SK-N-SH treated with all-trans-retinoic acid at 6 μM for 48 hours (cell line): ENCODE results near the gene PDE4DIP.
"Not testable (repeated sequence)": the region's sequence is repeated elsewhere in the genome, so short reads cannot be mapped to it uniquely, and the experiment has no call there.

Source experiments
- TOX ChIP-seq: fragments of 250-450 bp; sonication (Bioruptor Pico); IDR thresholded peaks from 2 replicates; pipeline ENCODE4 v1.8.0; 2021; ENCODE audit warnings: mild to moderate bottlenecking, moderate library complexity, borderline replicate concordance
- ZFP30 ChIP-seq: fragments of 450-650 bp; formaldehyde crosslinking; IDR thresholded peaks from 2 replicates; pipeline ENCODE4 v1.5.0; 2022; ENCODE audit warnings: mild to moderate bottlenecking, moderate library complexity
- ZNF565 ChIP-seq: fragments of 450-650 bp; formaldehyde crosslinking; conservative IDR thresholded peaks from 2 replicates; pipeline ENCODE4 v1.5.0; 2020; ENCODE audit warnings: low read depth, mild to moderate bottlenecking, moderate library complexity
- ZNF70 ChIP-seq: fragments of 450-650 bp; formaldehyde crosslinking; IDR thresholded peaks from 2 replicates; pipeline ENCODE4 v1.5.0; 2020; ENCODE audit warnings: mild to moderate bottlenecking, moderate library complexity
- TF ChIP-seq, protein P1 (sequence below): fragments of 250-450 bp; sonication (Bioruptor Pico); IDR thresholded peaks from 2 replicates; pipeline ENCODE4 v1.8.0; 2020; ENCODE audit warnings: mild to moderate bottlenecking, moderate library complexity, borderline replicate concordance
- TF ChIP-seq, protein P2 (sequence below): fragments of 250-450 bp; sonication (Bioruptor Pico); IDR thresholded peaks from 2 replicates; pipeline ENCODE4 v1.5.1; 2020; ENCODE audit warnings: low read depth, mild to moderate bottlenecking, moderate library complexity

DNA sequence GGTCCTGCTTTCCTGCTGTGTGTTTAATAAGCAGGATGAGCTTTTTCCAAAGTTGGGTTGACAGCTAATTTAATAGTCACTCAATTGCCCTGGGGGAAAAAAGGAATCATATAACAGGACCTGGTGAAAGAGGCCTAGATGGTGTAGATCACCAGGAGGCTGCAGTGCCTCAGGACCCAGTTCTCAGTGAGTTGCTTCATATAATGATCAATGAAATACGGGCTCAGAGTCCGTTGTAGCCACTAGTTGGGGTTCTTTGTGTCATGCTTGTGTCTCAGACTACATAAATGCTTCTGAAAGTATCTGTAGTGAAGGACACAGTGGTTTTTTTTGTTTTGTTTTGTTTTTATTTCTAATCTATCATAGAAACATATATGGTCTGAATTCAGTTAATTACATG is 164.5 kb downstream of the PDE4DIP start:
- TF ChIP-seq ZFP30; ZNF70 (CRISPR knock-in tag); ZNF565 (CRISPR knock-in tag); TOX (CRISPR knock-in tag): not testable (repeated sequence)
- TF ChIP-seq, protein P1, sequence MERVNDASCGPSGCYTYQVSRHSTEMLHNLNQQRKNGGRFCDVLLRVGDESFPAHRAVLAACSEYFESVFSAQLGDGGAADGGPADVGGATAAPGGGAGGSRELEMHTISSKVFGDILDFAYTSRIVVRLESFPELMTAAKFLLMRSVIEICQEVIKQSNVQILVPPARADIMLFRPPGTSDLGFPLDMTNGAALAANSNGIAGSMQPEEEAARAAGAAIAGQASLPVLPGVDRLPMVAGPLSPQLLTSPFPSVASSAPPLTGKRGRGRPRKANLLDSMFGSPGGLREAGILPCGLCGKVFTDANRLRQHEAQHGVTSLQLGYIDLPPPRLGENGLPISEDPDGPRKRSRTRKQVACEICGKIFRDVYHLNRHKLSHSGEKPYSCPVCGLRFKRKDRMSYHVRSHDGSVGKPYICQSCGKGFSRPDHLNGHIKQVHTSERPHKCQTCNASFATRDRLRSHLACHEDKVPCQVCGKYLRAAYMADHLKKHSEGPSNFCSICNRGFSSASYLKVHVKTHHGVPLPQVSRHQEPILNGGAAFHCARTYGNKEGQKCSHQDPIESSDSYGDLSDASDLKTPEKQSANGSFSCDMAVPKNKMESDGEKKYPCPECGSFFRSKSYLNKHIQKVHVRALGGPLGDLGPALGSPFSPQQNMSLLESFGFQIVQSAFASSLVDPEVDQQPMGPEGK (CRISPR knock-in tag), result not testable (repeated sequence)
- TF ChIP-seq, protein P2, sequence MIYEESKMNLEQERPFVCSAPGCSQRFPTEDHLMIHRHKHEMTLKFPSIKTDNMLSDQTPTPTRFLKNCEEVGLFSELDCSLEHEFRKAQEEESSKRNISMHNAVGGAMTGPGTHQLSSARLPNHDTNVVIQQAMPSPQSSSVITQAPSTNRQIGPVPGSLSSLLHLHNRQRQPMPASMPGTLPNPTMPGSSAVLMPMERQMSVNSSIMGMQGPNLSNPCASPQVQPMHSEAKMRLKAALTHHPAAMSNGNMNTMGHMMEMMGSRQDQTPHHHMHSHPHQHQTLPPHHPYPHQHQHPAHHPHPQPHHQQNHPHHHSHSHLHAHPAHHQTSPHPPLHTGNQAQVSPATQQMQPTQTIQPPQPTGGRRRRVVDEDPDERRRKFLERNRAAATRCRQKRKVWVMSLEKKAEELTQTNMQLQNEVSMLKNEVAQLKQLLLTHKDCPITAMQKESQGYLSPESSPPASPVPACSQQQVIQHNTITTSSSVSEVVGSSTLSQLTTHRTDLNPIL (CRISPR knock-in tag), result not testable (repeated sequence)
